Ishikawa (cell line): ENCODE results near the gene LIME1.

Experiments
- EGR1 ChIP-seq: IDR thresholded peaks from 2 replicates; pipeline ENCODE4 v1.6.1; 2012
- YY1 ChIP-seq: IDR thresholded peaks from 2 replicates; pipeline ENCODE4 v1.6.1; 2012; ENCODE audit warnings: low read depth
- ZBTB7A ChIP-seq: IDR thresholded peaks from 2 replicates; pipeline ENCODE4 v1.6.1; 2012; ENCODE audit warnings: low read depth

GRCh38 chr20:63690003-63690897 is 46.2 kb upstream of the LIME1 start:
- TF ChIP-seq ZBTB7A (peak; percentile 5; the same call in 1 of the 2 replicates), YY1 (no peak), EGR1 (no peak)
